Amniotic stem cell (primary cell): ENCODE results near the gene PRDM12.

Experiments used
- DNase-seq: peaks from one replicate; lab custom pipeline; 2025; lab: John Stamatoyannopoulos, UW

The PRDM12 gene

GRCh38 chr9:130664251-130665028 lies at the start of gene PRDM12:
PRDM12 (plus strand) TSS chr9:130664594; CDS start chr9:130664654, 60 bp downstream.
- no peak for DNase-seq

- no peak for DNase-seq
Observed at GRCh38 chr9:130616451-130616850, 47.9 kb upstream of the PRDM12 start.

- DNase-seq, result no peak
Observed at GRCh38 chr9:130623466-130623865, 40.9 kb upstream of the PRDM12 start.

GRCh38 chr9:130624154-130624553 lies 40.2 kb upstream of the PRDM12 start:
- DNase-seq, result no peak

GRCh38 chr9:130626249-130626996 lies 38.0 kb upstream of the PRDM12 start:
- DNase-seq, result no peak

GRCh38 chr9:130627051-130627450 lies 37.3 kb upstream of the PRDM12 start:
- DNase-seq, result no peak

GRCh38 chr9:130627896-130628792 lies 36.2 kb upstream of the PRDM12 start:
- no peak for DNase-seq

GRCh38 chr9:130629443-130630070 lies 34.8 kb upstream of the PRDM12 start:
- no peak for DNase-seq

GRCh38 chr9:130630071-130630450 lies 34.3 kb upstream of the PRDM12 start:
- DNase-seq, result no peak

GRCh38 chr9:130630506-130631330 lies 33.7 kb upstream of the PRDM12 start:
- no peak for DNase-seq

GRCh38 chr9:130631331-130632080 lies 32.9 kb upstream of the PRDM12 start:
- no peak for DNase-seq

- no peak for DNase-seq
Observed at GRCh38 chr9:130632081-130632710, 32.2 kb upstream of the PRDM12 start.

- no peak for DNase-seq
Observed at GRCh38 chr9:130632841-130633240, 31.6 kb upstream of the PRDM12 start.

- no peak for DNase-seq
Observed at GRCh38 chr9:130633336-130634190, 30.8 kb upstream of the PRDM12 start.

- DNase-seq, result no peak
Observed at GRCh38 chr9:130634191-130634768, 30.1 kb upstream of the PRDM12 start.

- no peak for DNase-seq
Observed at GRCh38 chr9:130634801-130635200, 29.6 kb upstream of the PRDM12 start.

- no peak for DNase-seq
Observed at GRCh38 chr9:130635306-130635705, 29.1 kb upstream of the PRDM12 start.
